K562 (cell line): ENCODE measurements around the gene PYCR2. TPM values are rescaled to one million over a fixed set of nuclear protein-coding genes. Genes with fewer than 3 reads are reported as not detected.

Experiments
- CAMTA2 ChIP-seq: fragments of 250-450 bp; sonication (Bioruptor Pico); conservative IDR thresholded peaks from 2 replicates; pipeline ENCODE4 v1.5.1; 2022
- CEBPB ChIP-seq: fragments of 450-650 bp; IDR thresholded peaks from 2 replicates; pipeline ENCODE4 v1.6.1; 2016; ENCODE audit warnings: missing genetic modification characterization, missing compliant biosample characterization
- CHCHD3 ChIP-seq: fragments of 250-450 bp; sonication (Bioruptor Pico); IDR thresholded peaks from 2 replicates; pipeline ENCODE4 v2.1.2; 2022; ENCODE audit warnings: mild to moderate bottlenecking
- ELF1 ChIP-seq: fragments of 200-800 bp; sonication (Bioruptor generic); IDR thresholded peaks from 2 replicates; pipeline ENCODE4 v1.6.1; 2016; ENCODE audit warnings: missing genetic modification characterization, missing compliant biosample characterization
- HNRNPK ChIP-seq: fragments of 200-400 bp; formaldehyde crosslinking; IDR thresholded peaks from one replicate; pipeline ENCODE4 v1.6.1; 2018; ENCODE audit warnings: mild to moderate bottlenecking, low read depth, low read length; ENCODE audit not compliant: poor library complexity, severe bottlenecking
- MXI1 ChIP-seq: IDR thresholded peaks from 2 replicates; pipeline ENCODE4 v1.6.1; 2011; ENCODE audit warnings: low read depth, mild to moderate bottlenecking, improper control_type of control experiment, low read length
- PRMT5 ChIP-seq: sonication (generic); formaldehyde crosslinking; IDR thresholded peaks from 2 replicates; pipeline ENCODE4 v1.5.0; 2020; ENCODE audit warnings: missing genetic modification reagents
- RB1 ChIP-seq: fragments of 450-650 bp; IDR thresholded peaks from 2 replicates; pipeline ENCODE4 v1.6.1; 2017; ENCODE audit warnings: low read depth, mild to moderate bottlenecking
- RNF2 ChIP-seq: sonication (generic); IDR thresholded peaks from 2 replicates; pipeline ENCODE4 v1.6.1; 2016
- SIN3A ChIP-seq, 2 experiments: fragments of 150-350 bp in 1 of 2; IDR thresholded peaks; 2 replicates each; pipeline ENCODE4 v1.6.1; 2011 to 2016; ENCODE audit warnings: borderline replicate concordance in 2 of 2, low read depth in 2 of 2, low read length in 2 of 2, mild to moderate bottlenecking in 2 of 2, moderate library complexity in 2 of 2; ENCODE audit not compliant: control insufficient read depth in 1 of 2
- SRSF3 ChIP-seq: fragments of 200-400 bp; formaldehyde crosslinking; IDR thresholded peaks from 2 replicates; pipeline ENCODE4 v1.6.1; 2016; ENCODE audit warnings: mild to moderate bottlenecking, low read length, moderate library complexity; ENCODE audit not compliant: insufficient read depth
- TEAD2 ChIP-seq: fragments of 450-650 bp; IDR thresholded peaks from 2 replicates; pipeline ENCODE4 v1.6.1; 2016; ENCODE audit warnings: missing genetic modification characterization, control low read depth, missing compliant biosample characterization
- ZNF57 ChIP-seq: fragments of 450-650 bp; formaldehyde crosslinking; IDR thresholded peaks from 2 replicates; pipeline ENCODE4 v1.4.0; 2020; ENCODE audit warnings: mild to moderate bottlenecking, moderate library complexity
- polyA plus RNA-seq, 8 experiments: library from polyadenylated mRNA; depleted of rRNA in 4 of 8; stranded (reverse) in 5 of 8; unstranded in 3 of 8; fragments of >200 nt; fragmentation: Nextera tagmentation in 2 of 8; fragmentation: Illumina TruSeq in 1 of 8; extraction: Ambion mirVana in 2 of 8; extraction: Trizol in 1 of 8; gene quantifications; 2 replicates each; pipeline versions ENCODE4 v1.2.1 to v1.2.3, GENCODE V29; 2011 to 2014; ENCODE audit warnings: inconsistent platforms in 1 of 8, missing spikeins in 1 of 8
- total RNA-seq, 7 experiments: library from RNA; depleted of rRNA in 6 of 7; stranded (reverse); fragments of >200 nt in 6 of 7; fragmentation: Illumina TruSeq in 2 of 7; extraction: Trizol in 2 of 7; gene quantifications; 2 replicates each; pipeline versions ENCODE4 v1.2.1 to v1.2.3, GENCODE V29; 2011 to 2021; ENCODE audit warnings: low replicate concordance in 1 of 7
- TF ChIP-seq, protein P1 (sequence below): fragments of 250-450 bp; sonication (Bioruptor Pico); IDR thresholded peaks from 2 replicates; pipeline ENCODE4 v1.4.0; 2020; ENCODE audit warnings: mild to moderate bottlenecking
- TF ChIP-seq, protein P2 (sequence below): fragments of 250-450 bp; sonication (Bioruptor Pico); IDR thresholded peaks from 2 replicates; pipeline ENCODE4 v1.4.0; 2020
- TF ChIP-seq, protein P3 (sequence below): sonication (generic); formaldehyde crosslinking; IDR thresholded peaks from 2 replicates; pipeline ENCODE4 v1.8.1; 2023; ENCODE audit warnings: mild to moderate bottlenecking, missing genetic modification reagents
- TF ChIP-seq, protein P4 (sequence below): fragments of 450-650 bp; IDR thresholded peaks from 2 replicates; pipeline ENCODE4 v1.6.1; 2014; ENCODE audit warnings: low read depth, mild to moderate bottlenecking, moderate library complexity, borderline replicate concordance

Gene PYCR2
- total and polyA plus RNA-seq, 9 of the 15 experiments (the other 6 are each of a cell fraction or from before 2014, with no cell fraction given) = 5.5 to 219 (median 127) TPM

DNA sequence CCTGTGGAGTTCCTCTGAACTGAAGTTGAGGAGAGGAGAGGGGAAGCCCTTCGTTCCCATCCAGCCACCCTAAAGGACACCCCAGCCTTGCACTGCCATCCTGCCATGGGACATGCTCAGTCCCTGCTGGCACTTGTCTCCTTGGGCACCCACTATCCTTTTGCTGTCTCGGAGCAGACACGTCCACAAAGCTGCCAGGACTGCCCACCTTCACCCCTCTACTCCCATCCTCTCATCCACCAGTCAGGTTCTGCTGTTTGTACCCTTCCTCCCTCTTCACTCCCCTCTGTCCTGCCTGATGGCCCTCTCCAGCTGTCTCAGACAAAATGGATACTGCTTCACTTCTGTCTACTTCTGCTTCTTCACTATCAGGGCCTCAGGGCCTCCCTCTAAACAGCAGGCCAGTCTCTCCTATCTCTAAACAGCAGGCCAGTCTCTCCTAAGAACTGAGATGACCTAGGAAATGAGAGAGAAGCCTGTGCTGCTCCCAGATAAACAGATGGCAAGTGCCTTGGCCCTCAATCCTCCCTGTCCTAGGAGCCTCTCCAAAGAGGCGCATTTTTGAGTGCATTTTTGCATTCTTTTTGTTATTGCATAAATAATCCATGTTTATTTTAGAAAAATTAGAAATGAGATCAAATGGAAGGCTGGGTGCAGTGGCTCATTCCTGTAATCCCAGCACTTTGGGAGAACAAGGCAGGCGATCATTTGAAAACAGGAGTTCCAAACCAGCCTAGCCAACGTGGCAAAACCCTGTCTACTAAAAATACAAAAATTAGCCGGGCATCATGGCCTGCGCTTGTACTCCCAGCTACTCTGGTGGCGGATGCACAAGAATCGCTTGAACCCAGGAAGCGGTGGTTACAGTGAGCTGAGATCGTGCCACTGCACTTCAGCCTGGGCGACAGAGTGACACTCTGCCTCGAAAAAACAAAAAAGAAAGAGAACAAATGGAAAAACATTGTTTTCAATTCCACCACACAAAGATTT is 4.4 kb upstream of the PYCR2 start (continued):
- TF ChIP-seq, protein P1, sequence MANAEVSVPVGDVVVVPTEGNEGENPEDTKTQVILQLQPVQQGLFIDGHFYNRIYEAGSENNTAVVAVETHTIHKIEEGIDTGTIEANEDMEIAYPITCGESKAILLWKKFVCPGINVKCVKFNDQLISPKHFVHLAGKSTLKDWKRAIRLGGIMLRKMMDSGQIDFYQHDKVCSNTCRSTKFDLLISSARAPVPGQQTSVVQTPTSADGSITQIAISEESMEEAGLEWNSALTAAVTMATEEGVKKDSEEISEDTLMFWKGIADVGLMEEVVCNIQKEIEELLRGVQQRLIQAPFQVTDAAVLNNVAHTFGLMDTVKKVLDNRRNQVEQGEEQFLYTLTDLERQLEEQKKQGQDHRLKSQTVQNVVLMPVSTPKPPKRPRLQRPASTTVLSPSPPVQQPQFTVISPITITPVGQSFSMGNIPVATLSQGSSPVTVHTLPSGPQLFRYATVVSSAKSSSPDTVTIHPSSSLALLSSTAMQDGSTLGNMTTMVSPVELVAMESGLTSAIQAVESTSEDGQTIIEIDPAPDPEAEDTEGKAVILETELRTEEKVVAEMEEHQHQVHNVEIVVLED (CRISPR knock-in tag) = 0 out of 2 replicates have a peak, but pooled peaks have one; percentile 36
- no peak for TF ChIP-seq HNRNPK
- TF ChIP-seq SRSF3 = no peak
- TF ChIP-seq RB1 = 0 out of 2 replicates have a peak, but pooled peaks have one; percentile 49
- TF ChIP-seq ZNF57 = no peak
- TF ChIP-seq MXI1 = peak; percentile 90
- peak; percentile 75 for TF ChIP-seq ELF1 (tag)
- TF ChIP-seq, protein P2, sequence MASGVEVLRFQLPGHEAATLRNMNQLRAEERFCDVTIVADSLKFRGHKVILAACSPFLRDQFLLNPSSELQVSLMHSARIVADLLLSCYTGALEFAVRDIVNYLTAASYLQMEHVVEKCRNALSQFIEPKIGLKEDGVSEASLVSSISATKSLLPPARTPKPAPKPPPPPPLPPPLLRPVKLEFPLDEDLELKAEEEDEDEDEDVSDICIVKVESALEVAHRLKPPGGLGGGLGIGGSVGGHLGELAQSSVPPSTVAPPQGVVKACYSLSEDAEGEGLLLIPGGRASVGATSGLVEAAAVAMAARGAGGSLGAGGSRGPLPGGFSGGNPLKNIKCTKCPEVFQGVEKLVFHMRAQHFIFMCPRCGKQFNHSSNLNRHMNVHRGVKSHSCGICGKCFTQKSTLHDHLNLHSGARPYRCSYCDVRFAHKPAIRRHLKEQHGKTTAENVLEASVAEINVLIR = peak; percentile 47
- no peak for TF ChIP-seq CAMTA2 (CRISPR knock-in tag)
- TF ChIP-seq, protein P3, sequence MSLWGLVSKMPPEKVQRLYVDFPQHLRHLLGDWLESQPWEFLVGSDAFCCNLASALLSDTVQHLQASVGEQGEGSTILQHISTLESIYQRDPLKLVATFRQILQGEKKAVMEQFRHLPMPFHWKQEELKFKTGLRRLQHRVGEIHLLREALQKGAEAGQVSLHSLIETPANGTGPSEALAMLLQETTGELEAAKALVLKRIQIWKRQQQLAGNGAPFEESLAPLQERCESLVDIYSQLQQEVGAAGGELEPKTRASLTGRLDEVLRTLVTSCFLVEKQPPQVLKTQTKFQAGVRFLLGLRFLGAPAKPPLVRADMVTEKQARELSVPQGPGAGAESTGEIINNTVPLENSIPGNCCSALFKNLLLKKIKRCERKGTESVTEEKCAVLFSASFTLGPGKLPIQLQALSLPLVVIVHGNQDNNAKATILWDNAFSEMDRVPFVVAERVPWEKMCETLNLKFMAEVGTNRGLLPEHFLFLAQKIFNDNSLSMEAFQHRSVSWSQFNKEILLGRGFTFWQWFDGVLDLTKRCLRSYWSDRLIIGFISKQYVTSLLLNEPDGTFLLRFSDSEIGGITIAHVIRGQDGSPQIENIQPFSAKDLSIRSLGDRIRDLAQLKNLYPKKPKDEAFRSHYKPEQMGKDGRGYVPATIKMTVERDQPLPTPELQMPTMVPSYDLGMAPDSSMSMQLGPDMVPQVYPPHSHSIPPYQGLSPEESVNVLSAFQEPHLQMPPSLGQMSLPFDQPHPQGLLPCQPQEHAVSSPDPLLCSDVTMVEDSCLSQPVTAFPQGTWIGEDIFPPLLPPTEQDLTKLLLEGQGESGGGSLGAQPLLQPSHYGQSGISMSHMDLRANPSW (CRISPR knock-in tag) = peak; percentile 70; the same call in 1 of the 2 replicates
- 0 out of 2 replicates have a peak, but pooled peaks have one; percentile 74 for TF ChIP-seq CHCHD3 (CRISPR knock-in tag)
- TF ChIP-seq RNF2 = peak; percentile 97
- TF ChIP-seq, protein P4, sequence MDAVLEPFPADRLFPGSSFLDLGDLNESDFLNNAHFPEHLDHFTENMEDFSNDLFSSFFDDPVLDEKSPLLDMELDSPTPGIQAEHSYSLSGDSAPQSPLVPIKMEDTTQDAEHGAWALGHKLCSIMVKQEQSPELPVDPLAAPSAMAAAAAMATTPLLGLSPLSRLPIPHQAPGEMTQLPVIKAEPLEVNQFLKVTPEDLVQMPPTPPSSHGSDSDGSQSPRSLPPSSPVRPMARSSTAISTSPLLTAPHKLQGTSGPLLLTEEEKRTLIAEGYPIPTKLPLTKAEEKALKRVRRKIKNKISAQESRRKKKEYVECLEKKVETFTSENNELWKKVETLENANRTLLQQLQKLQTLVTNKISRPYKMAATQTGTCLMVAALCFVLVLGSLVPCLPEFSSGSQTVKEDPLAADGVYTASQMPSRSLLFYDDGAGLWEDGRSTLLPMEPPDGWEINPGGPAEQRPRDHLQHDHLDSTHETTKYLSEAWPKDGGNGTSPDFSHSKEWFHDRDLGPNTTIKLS = peak; percentile 1; the same call in 1 of the 2 replicates
- TF ChIP-seq TEAD2 (tag) = peak; percentile 33
- 0 out of 4 replicates have a peak, but pooled peaks of 1 of the 2 experiments have one; percentile 51 for TF ChIP-seq SIN3A (IDR thresholded peaks at IDR 0.05; ENCODE audit: borderline replicate concordance in 2 of 2, control insufficient read depth in 1 of 2, low read depth in 2 of 2, low read length in 2 of 2)
- TF ChIP-seq PRMT5 (CRISPR knock-in tag) = no peak
- no peak for TF ChIP-seq CEBPB (tag)
